ENCODE data around the gene TNS2. TPM values are rescaled to one million over a fixed set of nuclear protein-coding genes. Genes with fewer than 3 reads are reported as not detected.

Gene TNS2
- total and polyA plus RNA-seq, 4 donors, result 56.7 to 182 (median 105) TPM

- no peak for TF ChIP-seq CTCF (IDR thresholded peaks at IDR 0.05; ENCODE audit: control extremely low read depth, extremely low read depth)
- H3K27ac ChIP-seq (ENCODE audit: low read depth in 1 of 2, low read length in 1 of 2), result peak overlapping the region in 1 of 2 donors; percentile 82
- H3K27me3 ChIP-seq (ENCODE audit: control insufficient read depth in 3 of 3, insufficient read depth in 3 of 3, low read length in 2 of 3), result no peaks in the 10 kb centered on the region
- DNase-seq (peak; percentile 61 to 83 (median 66)), ATAC-seq (ENCODE audit: insufficient read depth, low FRiP score) (peak; percentile 23)
- no peak overlapping the region for H3K4me3 ChIP-seq
- no peaks in the 10 kb centered on the region for H3K9me3 ChIP-seq (ENCODE audit: control insufficient read depth in 4 of 4, insufficient read depth in 3 of 4, low read length in 3 of 4)
- peaks cover 6 to 42% (median 18%) of the 10 kb centered on the region in 5 donors for H3K4me1 ChIP-seq (ENCODE audit: control insufficient read depth in 5 of 5, insufficient read depth in 5 of 5, low read length in 5 of 5)
- H3K36me3 ChIP-seq (ENCODE audit: control insufficient read depth in 4 of 4, insufficient read depth in 4 of 4, low read length in 4 of 4), result no peaks in the 10 kb centered on the region
- peak overlapping the region in 1 of 2 donors; percentile 25 for H3K9ac ChIP-seq (ENCODE audit: insufficient read depth in 1 of 2, low read length in 2 of 2)
- WGBS, 2 donors, result 53 to 54% methylated on average over 11 of the region's 11 CpGs
Observed at GRCh38 chr12:53096089-53096741, 46.4 kb downstream of the TNS2 start.

GRCh38 chr12:53096759-53097158 lies 46.9 kb downstream of the TNS2 start:
- no peaks in the 10 kb centered on the region for H3K27me3 ChIP-seq (ENCODE audit: control insufficient read depth in 3 of 3, insufficient read depth in 3 of 3, low read length in 2 of 3)
- no peak overlapping the region for H3K4me3 ChIP-seq
- no peak for ATAC-seq (ENCODE audit: insufficient read depth, low FRiP score)
- H3K4me1 ChIP-seq (ENCODE audit: control insufficient read depth in 5 of 5, insufficient read depth in 5 of 5, low read length in 5 of 5), result peaks cover 6 to 38% (median 18%) of the 10 kb centered on the region in 5 donors
- WGBS, 2 donors, result 66 to 69% methylated on average over 9 of the region's 9 CpGs
- H3K36me3 ChIP-seq (ENCODE audit: control insufficient read depth in 4 of 4, insufficient read depth in 4 of 4, low read length in 4 of 4), result no peaks in the 10 kb centered on the region
- H3K9me3 ChIP-seq (ENCODE audit: control insufficient read depth in 4 of 4, insufficient read depth in 3 of 4, low read length in 3 of 4), result no peaks in the 10 kb centered on the region
- H3K27ac ChIP-seq (ENCODE audit: low read depth in 1 of 2, low read length in 1 of 2), result peak overlapping the region in 1 of 2 donors; percentile 82
- peak overlapping the region in 1 of 2 donors; percentile 77 for H3K9ac ChIP-seq (ENCODE audit: insufficient read depth in 1 of 2, low read length in 2 of 2)
- no peak for TF ChIP-seq CTCF (IDR thresholded peaks at IDR 0.05; ENCODE audit: control extremely low read depth, extremely low read depth)
- DNase-seq, result no peak

GRCh38 chr12:53097207-53097563 lies 47.3 kb downstream of the TNS2 start:
- ATAC-seq (ENCODE audit: insufficient read depth, low FRiP score) (no peak), DNase-seq (peak; percentile 78 to 86 (median 84))
- Histone ChIP-seq H3K9me3 (ENCODE audit: control insufficient read depth in 4 of 4, insufficient read depth in 3 of 4, low read length in 3 of 4) (no peaks in the 10 kb centered on the region), H3K9ac (ENCODE audit: insufficient read depth in 1 of 2, low read length in 2 of 2) (peak overlapping the region in 1 of 2 donors; percentile 77), H3K4me3 (no peak overlapping the region), H3K27me3 (ENCODE audit: control insufficient read depth in 3 of 3, insufficient read depth in 3 of 3, low read length in 2 of 3) (no peaks in the 10 kb centered on the region), H3K4me1 (ENCODE audit: control insufficient read depth in 5 of 5, insufficient read depth in 5 of 5, low read length in 5 of 5) (peaks cover 6 to 38% (median 18%) of the 10 kb centered on the region in 5 donors), H3K36me3 (ENCODE audit: control insufficient read depth in 4 of 4, insufficient read depth in 4 of 4, low read length in 4 of 4) (no peaks in the 10 kb centered on the region), H3K27ac (ENCODE audit: low read depth in 1 of 2, low read length in 1 of 2) (peak overlapping the region in 1 of 2 donors; percentile 82)
- 4 to 5% methylated on average over 9 of the region's 9 CpGs for WGBS, 2 donors
- no peak for TF ChIP-seq CTCF (IDR thresholded peaks at IDR 0.05; ENCODE audit: control extremely low read depth, extremely low read depth)
